H1 (cell line): Measurements from ENCODE around the gene CRHR2. TPM values are rescaled to one million over a fixed set of nuclear protein-coding genes. Genes with fewer than 3 reads are reported as not detected.

Experiments
- CTCF ChIA-PET: fragments of 300-600 bp; sonication (Branson Sonifier 250); formaldehyde crosslinking; loops from one replicate; lab custom pipeline; 2021; ENCODE audit not compliant: partially characterized antibody; lab: Charles Lee
- POLR2A ChIA-PET: fragments of 300-600 bp; sonication (Branson Sonifier 250); formaldehyde crosslinking; loops from one replicate; lab custom pipeline; 2021; ENCODE audit warnings: inconsistent platforms; ENCODE audit not compliant: partially characterized antibody; lab: Charles Lee
- DNase-seq, 2 experiments: peaks; one replicate each; pipeline versions ENCODE4 v3.0.0 to v3.0.0-alpha.2; 2010 to 2022; ENCODE audit warnings: low spot score in 2 of 2, low read depth in 1 of 2, mixed read lengths in 1 of 2
- FAIRE-seq: peaks from 2 replicates; lab custom pipeline; 2011; peaks lifted over from hg19 to GRCh38; lab: Jason Lieb, UNC
- H2AFZ ChIP-seq: 2 replicates; pipeline ENCODE4 v1.8.1; 2012; ENCODE audit warnings: low read length, inconsistent platforms
- H2AK5ac ChIP-seq: 2 replicates; pipeline ENCODE4 v1.6.1; 2013; ENCODE audit warnings: low read depth, low read length
- H2BK120ac ChIP-seq: replicated peaks from 2 replicates; pipeline ENCODE3; 2013; ENCODE audit warnings: low read depth, low read length, inconsistent platforms
- H2BK12ac ChIP-seq: 2 replicates; pipeline ENCODE4 v1.6.1; 2013; ENCODE audit warnings: low read depth, low read length
- H2BK15ac ChIP-seq: 2 replicates; pipeline ENCODE4 v1.6.1; 2013; ENCODE audit warnings: low read length
- H2BK20ac ChIP-seq: 2 replicates; pipeline ENCODE4 v1.6.1; 2013; ENCODE audit warnings: low read length
- H2BK5ac ChIP-seq: 2 replicates; pipeline ENCODE4 v1.6.1; 2013; ENCODE audit warnings: low read depth, low read length
- H3K14ac ChIP-seq: 2 replicates; pipeline ENCODE4 v1.6.1; 2013; ENCODE audit warnings: inconsistent platforms; ENCODE audit not compliant: insufficient read length
- H3K18ac ChIP-seq: 2 replicates; pipeline ENCODE4 v1.6.1; 2013; ENCODE audit warnings: low read length; ENCODE audit errors: extremely low read depth
- H3K23ac ChIP-seq: 2 replicates; pipeline ENCODE4 v1.6.1; 2013; ENCODE audit warnings: inconsistent platforms; ENCODE audit not compliant: insufficient read length
- H3K23me2 ChIP-seq: 2 replicates; pipeline ENCODE4 v1.6.1; 2013; ENCODE audit warnings: low read depth, low read length
- H3K27ac ChIP-seq: 2 replicates; pipeline ENCODE4 v1.6.1; 2011; ENCODE audit warnings: low read depth, low read length, inconsistent platforms
- H3K27me3 ChIP-seq, 4 experiments: replicated peaks in 1 of 4; 1 replicate in 1 of 4; 2 replicates in 3 of 4; pipeline versions ENCODE4 v1.6.1 to v1.8.1; 2011 to 2013; ENCODE audit warnings: low read length in 3 of 4, mild to moderate bottlenecking in 3 of 4, inconsistent platforms in 2 of 4, mixed read lengths in 2 of 4, moderate library complexity in 1 of 4; ENCODE audit not compliant: control insufficient read depth in 3 of 4, insufficient read depth in 3 of 4; ENCODE audit errors: extremely low read depth in 1 of 4
- H3K36me3 ChIP-seq, 4 experiments: 2 replicates each; pipeline versions ENCODE4 v1.6.1 to v1.8.1; 2011 to 2013; ENCODE audit warnings: mild to moderate bottlenecking in 4 of 4, low read length in 3 of 4, moderate library complexity in 2 of 4, control low read depth in 1 of 4, inconsistent platforms in 1 of 4; ENCODE audit not compliant: insufficient read depth in 4 of 4, control insufficient read depth in 2 of 4
- H3K4ac ChIP-seq: replicated peaks from 2 replicates; pipeline ENCODE3; 2013; ENCODE audit warnings: low read length, low read depth, mixed read lengths, inconsistent platforms; ENCODE audit not compliant: insufficient read length
- H3K4me1 ChIP-seq, 4 experiments: replicated peaks in 1 of 4; 1 replicate in 1 of 4; 2 replicates in 3 of 4; pipeline versions ENCODE4 v1.6.1 to v1.8.1; 2011 to 2013; ENCODE audit warnings: low read length in 3 of 4, inconsistent platforms in 2 of 4, mixed read lengths in 1 of 4; ENCODE audit not compliant: insufficient read depth in 4 of 4, control insufficient read depth in 3 of 4
- H3K4me2 ChIP-seq, 2 experiments: 2 replicates each; pipeline versions ENCODE4 v1.6.1 to v1.8.1; 2011 to 2013; ENCODE audit warnings: low read depth in 2 of 2, low read length in 2 of 2, control low read depth in 1 of 2, inconsistent platforms in 1 of 2, mild to moderate bottlenecking in 1 of 2; ENCODE audit not compliant: insufficient read depth in 1 of 2
- H3K4me3 ChIP-seq, 4 experiments: fragments of 200-600, 300-600 bp in 1 of 4; sonication (generic), shearing (Covaris generic), sonication (Bioruptor Twin) in 1 of 4; 2 replicates each; pipeline versions ENCODE4 v1.5.1 to v1.8.1; 2011 to 2016; ENCODE audit warnings: low read length in 4 of 4, low read depth in 3 of 4, control low read depth in 2 of 4, inconsistent platforms in 2 of 4, mild to moderate bottlenecking in 2 of 4, mixed read lengths in 1 of 4, moderate library complexity in 1 of 4; ENCODE audit not compliant: insufficient read depth in 2 of 4; ENCODE audit errors: extremely low read depth in 1 of 4
- H3K56ac ChIP-seq: replicated peaks from 2 replicates; pipeline ENCODE3; 2013; ENCODE audit warnings: low read depth, mild to moderate bottlenecking, mixed read lengths, low read length, inconsistent platforms; ENCODE audit not compliant: insufficient read length
- H3K79me1 ChIP-seq: 2 replicates; pipeline ENCODE4 v1.6.1; 2013; ENCODE audit warnings: low read depth, low read length, control low read depth
- H3K79me2 ChIP-seq, 2 experiments: 2 replicates each; pipeline versions ENCODE4 v1.6.1 to v1.8.1; 2012 to 2013; ENCODE audit warnings: low read length in 2 of 2, mild to moderate bottlenecking in 2 of 2, inconsistent platforms in 1 of 2; ENCODE audit not compliant: insufficient read depth in 2 of 2, control insufficient read depth in 1 of 2
- H3K9ac ChIP-seq, 4 experiments: replicated peaks in 1 of 4; 1 replicate in 1 of 4; 2 replicates in 3 of 4; pipeline versions ENCODE4 v1.6.1 to v1.8.1; 2011 to 2013; ENCODE audit warnings: low read depth in 3 of 4, low read length in 3 of 4, control low read depth in 2 of 4, mild to moderate bottlenecking in 2 of 4, moderate library complexity in 2 of 4, inconsistent platforms in 1 of 4; ENCODE audit errors: extremely low read depth in 1 of 4
- H3K9me3 ChIP-seq, 2 experiments: 2 replicates each; pipeline versions ENCODE4 v1.6.1 to v1.8.1; 2012 to 2013; ENCODE audit warnings: mild to moderate bottlenecking in 2 of 2, moderate library complexity in 2 of 2, control low read depth in 1 of 2, inconsistent platforms in 1 of 2, low read depth in 1 of 2, low read length in 1 of 2, mixed read lengths in 1 of 2; ENCODE audit not compliant: insufficient read depth in 2 of 2
- H4K20me1 ChIP-seq, 2 experiments: replicated peaks in 1 of 2; 2 replicates each; pipeline versions ENCODE3 to v1.8.1; 2011 to 2013; ENCODE audit warnings: inconsistent platforms in 2 of 2, low read length in 2 of 2, mild to moderate bottlenecking in 1 of 2; ENCODE audit not compliant: insufficient read depth in 2 of 2, control insufficient read depth in 1 of 2
- H4K5ac ChIP-seq: 2 replicates; pipeline ENCODE4 v1.6.1; 2013; ENCODE audit warnings: low read length, low read depth, mixed read lengths, inconsistent platforms; ENCODE audit not compliant: insufficient read length
- H4K8ac ChIP-seq: 2 replicates; pipeline ENCODE4 v1.8.0; 2013; ENCODE audit warnings: mild to moderate bottlenecking, moderate library complexity, low read length, inconsistent platforms; ENCODE audit not compliant: insufficient read depth; ENCODE audit errors: extremely low read depth
- H4K91ac ChIP-seq: replicated peaks from 2 replicates; pipeline ENCODE3; 2013; ENCODE audit warnings: low read length, mixed read lengths, inconsistent platforms; ENCODE audit not compliant: insufficient read length
- ATF2 ChIP-seq: IDR thresholded peaks from 2 replicates; pipeline ENCODE4 v1.6.1; 2012; ENCODE audit warnings: low read length, inconsistent platforms
- CTBP2 ChIP-seq: IDR thresholded peaks from 2 replicates; pipeline ENCODE4 v1.7.0; 2011; ENCODE audit warnings: borderline replicate concordance, mild to moderate bottlenecking, moderate library complexity, mixed read lengths, low read length; ENCODE audit not compliant: insufficient read depth, insufficient read length
- EP300 ChIP-seq, 2 experiments: IDR thresholded peaks; 1 replicate in 1 of 2; 2 replicates in 1 of 2; pipeline ENCODE4 v1.6.1; 2011 to 2012; ENCODE audit warnings: low read depth in 2 of 2, low read length in 2 of 2, mild to moderate bottlenecking in 2 of 2, borderline replicate concordance in 1 of 2, inconsistent platforms in 1 of 2, moderate library complexity in 1 of 2
- EZH2 ChIP-seq: fragments of 200-600 bp; sonication (generic); IDR thresholded peaks from 2 replicates; pipeline ENCODE4 v1.7.1; 2012; ENCODE audit warnings: low read depth, mild to moderate bottlenecking, moderate library complexity, low read length, inconsistent platforms; ENCODE audit not compliant: severe bottlenecking
- GABPA ChIP-seq: IDR thresholded peaks from 2 replicates; pipeline ENCODE4 v1.6.1; 2011; ENCODE audit warnings: mild to moderate bottlenecking, low read length, moderate library complexity, borderline replicate concordance; ENCODE audit not compliant: insufficient read depth
- GTF2F1 ChIP-seq: IDR thresholded peaks from 2 replicates; pipeline ENCODE4 v1.6.1; 2012; ENCODE audit warnings: low read depth, low read length, improper control_type of control experiment, borderline replicate concordance
- KDM1A ChIP-seq: fragments of 200-600, 300-600 bp; sonication (generic); IDR thresholded peaks from 2 replicates; pipeline ENCODE4 v1.7.1; 2016; ENCODE audit warnings: mild to moderate bottlenecking, low read length, borderline replicate concordance
- KDM5A ChIP-seq: fragments of 200-600 bp; IDR thresholded peaks from 2 replicates; pipeline ENCODE4 v1.7.1; 2012; ENCODE audit warnings: mild to moderate bottlenecking, low read length, inconsistent platforms, mixed read lengths
- MAFK ChIP-seq: IDR thresholded peaks from 2 replicates; pipeline ENCODE4 v1.6.1; 2012; ENCODE audit warnings: low read depth, mild to moderate bottlenecking, improper control_type of control experiment, low read length
- POLR2AphosphoS5 ChIP-seq: IDR thresholded peaks from 2 replicates; pipeline ENCODE4 v1.6.1; 2011; ENCODE audit warnings: low read depth, low read length
- POU5F1 ChIP-seq: IDR thresholded peaks from 2 replicates; pipeline ENCODE4 v1.6.1; 2011; ENCODE audit warnings: low read depth, mild to moderate bottlenecking, low read length, moderate library complexity
- TBP ChIP-seq: IDR thresholded peaks from 2 replicates; pipeline ENCODE4 v1.6.1; 2011; ENCODE audit warnings: low read depth, low read length, improper control_type of control experiment
- WGBS, 2 experiments: shearing (Covaris generic) in 1 of 2; methylation state at CpG; one replicate each; pipeline versions ENCODE4 v1.1.6 to v1.1.7; 2013 to 2015; ENCODE audit warnings: low lambda C conversion rate in 2 of 2, mixed read lengths in 2 of 2, inconsistent platforms in 1 of 2, low coverage in 1 of 2, missing lambda C conversion rate in 1 of 2; ENCODE audit not compliant: insufficient replicate concordance in 2 of 2, insufficient coverage in 1 of 2, insufficient read length in 1 of 2; ENCODE audit errors: extremely low coverage in 1 of 2, missing lambda C conversion rate in 1 of 2; 5-methylcytosine and 5-hydroxymethylcytosine counted together
- polyA plus RNA-seq, 7 experiments: library from polyadenylated mRNA; depleted of rRNA in 3 of 7; stranded (reverse) in 5 of 7; unstranded in 2 of 7; fragments of >200 nt in 5 of 7; fragments of 200-250 nt in 2 of 7; gene quantifications; 1 replicate in 5 of 7; 2 replicates in 1 of 7; 4 replicates in 1 of 7; pipeline versions ENCODE4 v1.2.1 to v1.2.3, GENCODE V29; 2011 to 2013; ENCODE audit warnings: missing spikeins in 2 of 7, mixed read lengths in 2 of 7
- total RNA-seq: library from RNA; stranded (reverse); fragmentation: NEBNext Ultra II Directional; extraction: Animal tissue kit (Norgen Biotek cat#: 25700); gene quantifications from 2 replicates; pipeline ENCODE4 v1.2.1, GENCODE V29; 2021

CRHR2 gene
- total and polyA plus RNA-seq, 2 of the 8 experiments (the other 6 are each of a cell fraction or from before 2014, with no cell fraction given) = 0.37 to 1.3 TPM

DNA sequence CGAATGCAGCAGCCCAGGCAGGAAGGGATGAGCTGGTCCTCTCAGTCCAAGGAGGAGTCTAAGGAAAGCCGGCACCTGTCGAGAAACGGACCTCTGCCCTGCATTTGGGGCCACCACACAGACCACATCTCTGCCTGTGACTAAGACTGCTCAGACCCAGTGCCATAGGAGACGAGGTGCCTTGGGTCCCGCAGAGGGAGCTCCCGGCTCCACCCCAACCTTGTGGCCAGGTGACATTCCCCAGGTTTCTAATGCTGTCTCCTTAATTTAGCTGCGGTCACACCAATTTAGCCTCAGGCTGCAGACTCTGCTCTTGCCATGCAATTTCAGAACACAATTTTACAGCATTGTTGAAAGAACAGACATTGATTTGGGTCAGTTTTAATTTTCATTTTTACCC is 22.8 kb upstream of the CRHR2 start:
- H3K23me2 ChIP-seq = no peaks in the 10 kb centered on the region
- DNase-seq (no peak), FAIRE-seq (no peak)
- no peak overlapping the region for H2BK20ac ChIP-seq
- 81% methylated on average over 6 of the region's 8 CpGs; no CpG with 5 or more reads in 1 of the 2 experiments for WGBS, 2 experiments
- H3K36me3 ChIP-seq = no peaks in the 10 kb centered on the region
- no peak overlapping the region for H3K23ac ChIP-seq
- no peaks in the 10 kb centered on the region; a peak in 1 of 7 replicates for H3K27me3 ChIP-seq
- no peaks in the 10 kb centered on the region for H4K20me1 ChIP-seq
- no peaks in the 10 kb centered on the region for H3K9me3 ChIP-seq
- no peak overlapping the region for H2BK15ac ChIP-seq
- no peaks in the 10 kb centered on the region for H3K79me2 ChIP-seq
- H2BK5ac ChIP-seq = no peak overlapping the region
- CTCF ChIA-PET = interaction anchor here (0.6 to 9.9 kb wide), 9 partner anchors 8 to 41 kb away, joined by 3 to 162 read pairs (median 4); partner anchors contain the start of gene CRHR2
- H4K8ac ChIP-seq = no peak overlapping the region; the same call in 1 of the 2 replicates
- peaks cover 0 to 9% (median 5%) of the 10 kb centered on the region in 4 experiments; a peak in 6 of 7 replicates for H3K4me1 ChIP-seq
- H2AK5ac ChIP-seq = no peak overlapping the region
- no peak overlapping the region for H3K9ac ChIP-seq
- no peak overlapping the region for H4K5ac ChIP-seq
- POLR2A ChIA-PET = no interaction called here
- H2BK120ac ChIP-seq = no peak overlapping the region
- no peak overlapping the region for H2AFZ ChIP-seq
- H3K56ac ChIP-seq = no peak overlapping the region
- H3K27ac ChIP-seq = no peak overlapping the region
- no peak overlapping the region for H3K14ac ChIP-seq
- no peaks in the 10 kb centered on the region for H3K79me1 ChIP-seq
- H3K4me2 ChIP-seq = no peak overlapping the region
- no peak overlapping the region for H2BK12ac ChIP-seq
- H3K4me3 ChIP-seq = no peak overlapping the region
- no peak overlapping the region for H4K91ac ChIP-seq
- no peak overlapping the region for H3K4ac ChIP-seq
- H3K18ac ChIP-seq = no peak overlapping the region
- TF ChIP-seq KDM1A (no peak), TBP (no peak), GABPA (no peak), POU5F1 (no peak), GTF2F1 (no peak), ATF2 (no peak), EP300 (IDR thresholded peaks at IDR 0.05; ENCODE audit: borderline replicate concordance in 1 of 2, low read depth in 2 of 2, low read length in 2 of 2) (no peak), MAFK (no peak), KDM5A (no peak), CTBP2 (no peak), POLR2AphosphoS5 (no peak), EZH2 (no peak)
